C4-2B (cell line): ENCODE measurements around the gene HOXA9.
A peak's percentile ranks its signal among the peaks of the same experiment; 100 is the strongest.

Source experiments
- H3K27ac ChIP-seq: fragments of 450-650 bp; 2 replicates; pipeline ENCODE4 v1.5.1; 2017
- CTCF ChIP-seq: fragments of 450-650 bp; conservative IDR thresholded peaks from 2 replicates; pipeline ENCODE4 v1.5.1; 2017; ENCODE audit warnings: mild to moderate bottlenecking
- ZFX ChIP-seq: fragments of 450-650 bp; IDR thresholded peaks from 2 replicates; pipeline ENCODE4 v1.6.1; 2017

The HOXA9 gene

GRCh38 chr7:27188386-27189294, 23.3 kb upstream of the HOXA9 start:
- TF ChIP-seq ZFX = no peak
- TF ChIP-seq CTCF = no peak
- H3K27ac ChIP-seq = no peak overlapping the region

DNA sequence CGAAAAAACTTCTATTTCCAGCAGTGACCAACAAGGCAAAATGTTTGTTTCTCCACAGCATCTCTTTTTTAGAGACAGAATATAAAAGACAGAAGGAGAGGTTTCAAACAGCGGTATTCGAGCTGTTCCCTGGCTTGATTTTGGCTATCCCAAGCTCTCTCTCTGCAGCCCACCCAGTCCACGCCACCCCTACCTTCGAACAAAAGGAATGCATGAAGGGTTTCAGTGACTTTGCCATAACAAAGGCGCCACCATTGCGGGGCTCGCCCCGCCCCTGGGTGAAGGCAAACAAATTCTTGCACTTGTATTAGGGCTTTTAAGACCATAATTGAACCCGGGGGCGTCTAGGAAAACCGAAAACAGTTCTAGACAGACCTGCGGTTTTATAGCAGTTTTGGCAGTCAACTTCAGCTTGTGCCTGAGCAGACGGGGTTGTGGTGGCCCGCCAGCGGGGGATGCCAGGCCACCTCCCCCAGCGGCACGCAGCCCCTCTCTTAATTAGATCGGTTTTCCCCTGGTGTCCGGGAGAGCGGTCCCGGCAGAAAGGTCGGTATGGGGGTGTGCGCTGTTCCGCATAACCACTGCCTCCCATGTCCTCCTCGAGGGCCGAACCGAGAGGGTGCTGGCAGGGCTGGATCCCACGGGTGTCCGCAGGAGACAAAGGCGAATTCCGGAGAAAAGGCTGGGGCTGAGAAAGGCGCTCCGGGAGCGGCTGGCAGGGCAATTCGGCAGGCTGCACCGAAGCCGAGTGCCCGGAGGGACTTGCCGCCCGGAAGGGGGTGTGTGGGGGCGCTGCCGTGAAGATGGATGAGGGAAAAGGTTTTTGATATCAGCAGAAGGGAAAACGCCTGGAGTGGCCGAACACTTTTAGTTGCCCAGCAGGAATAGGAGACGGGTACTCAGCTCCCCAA, 22.4 kb upstream of the HOXA9 start:
- H3K27ac ChIP-seq = no peak overlapping the region
- TF ChIP-seq ZFX (no peak), CTCF (no peak)

DNA sequence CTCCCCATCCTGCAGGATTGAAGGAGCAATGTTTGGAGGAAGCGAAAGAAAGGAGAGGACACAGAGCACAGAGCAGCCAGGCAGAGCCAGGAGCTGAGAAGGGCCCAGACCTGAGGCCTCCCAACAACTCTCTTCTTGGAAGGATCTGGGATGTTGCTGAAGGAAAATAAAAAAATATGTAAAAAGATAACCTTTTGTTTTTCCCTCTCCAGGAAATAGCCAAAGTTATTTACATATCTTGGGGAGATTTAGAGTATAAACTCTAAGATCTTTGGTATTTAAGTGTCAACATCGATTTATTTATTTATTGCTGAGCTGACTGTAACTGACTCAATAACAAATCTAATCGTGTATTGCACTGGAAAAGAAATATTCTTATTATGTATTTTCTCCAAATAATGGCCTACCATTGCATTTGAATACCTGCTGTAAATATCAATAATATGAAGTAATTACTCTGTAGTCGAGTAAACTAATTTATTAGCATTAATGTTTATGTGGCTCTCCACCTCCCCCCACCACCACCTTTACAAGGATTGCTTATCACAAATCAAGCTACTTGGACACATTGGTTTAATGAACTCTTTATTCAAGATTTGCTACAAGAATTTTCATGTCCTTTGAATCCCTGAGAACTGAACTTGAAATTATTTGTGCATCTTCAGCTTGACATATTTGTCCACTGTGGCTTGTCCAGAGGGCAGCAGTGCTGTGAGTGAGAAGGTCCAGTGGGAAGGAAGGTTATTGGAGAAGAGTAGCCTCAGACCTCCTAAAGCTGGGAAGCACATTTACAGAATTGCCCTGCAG, 21.5 kb upstream of the HOXA9 start:
- TF ChIP-seq ZFX (no peak), CTCF (no peak)
- H3K27ac ChIP-seq = no peak overlapping the region

DNA sequence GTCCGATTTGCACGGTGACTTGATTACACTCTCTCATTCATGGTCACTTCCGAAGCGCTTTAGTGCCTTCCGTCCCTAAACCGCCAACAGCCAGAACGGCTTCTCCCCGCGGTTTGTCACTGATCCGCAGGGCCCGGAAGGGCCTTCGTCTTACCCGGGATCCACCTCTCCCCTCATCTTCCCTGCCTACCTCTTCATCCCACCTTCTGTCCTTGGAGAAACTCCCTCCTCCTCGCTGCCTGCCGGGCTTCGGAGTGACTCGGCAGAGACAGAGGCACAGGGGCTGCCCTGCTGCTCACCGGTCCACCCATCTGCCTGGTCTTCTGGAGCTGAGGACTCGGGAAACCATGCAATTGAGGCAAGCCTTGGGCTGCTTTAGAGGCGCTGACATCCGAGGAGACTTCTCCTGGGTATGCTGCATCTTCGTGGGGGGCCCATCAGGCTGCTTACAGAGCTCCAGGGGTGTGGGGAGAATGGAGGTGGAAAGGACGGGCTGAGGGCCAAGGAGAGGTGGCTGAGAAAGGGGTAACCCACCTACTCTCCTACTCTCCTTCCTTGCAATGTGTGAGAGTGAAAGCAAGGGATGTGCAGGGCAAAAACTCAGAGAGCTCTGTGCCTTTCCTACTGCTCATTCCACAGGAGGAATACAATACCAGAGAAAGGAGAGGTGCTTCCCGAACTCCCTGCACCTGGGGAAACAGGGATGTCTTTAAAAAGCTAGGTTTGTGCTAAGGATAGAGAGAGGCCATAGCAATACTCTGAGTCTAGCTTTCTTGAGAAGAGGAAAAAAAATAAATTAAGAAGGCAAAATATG, 20.7 kb upstream of the HOXA9 start:
- TF ChIP-seq CTCF (no peak), ZFX (no peak)
- H3K27ac ChIP-seq = no peak overlapping the region

GRCh38 chr7:27185013-27185853, 19.9 kb upstream of the HOXA9 start, which contains the start of gene HOXA11:
HOXA11 (minus strand) TSS chr7:27185232; CDS start chr7:27185144, 88 bp downstream.
- peak within 1 kb of the TSS; percentile 79 for H3K27ac ChIP-seq
- no peak for TF ChIP-seq ZFX
- no peak for TF ChIP-seq CTCF
